K562 (cell line): ENCODE measurements around the gene OGFR. TPM values are rescaled to one million over a fixed set of nuclear protein-coding genes. Genes with fewer than 3 reads are reported as not detected.

Experiments used
- ATAC-seq: fragments of 200-7000 bp; cut with Tn5 transposase; 3 replicates; pipeline ENCODE4 v1.9.1; 2020; ENCODE audit warnings: moderate library complexity
- BruUV-seq: library from RNA; stranded (reverse); fragments of 400-500 nt; replicated peaks from 2 replicates; lab custom pipeline; 2021; lab: Mats Ljungman, UMichigan
- CTCF ChIA-PET: fragments of 300-600 bp; formaldehyde crosslinking; extraction: SDS; loops from one replicate; lab custom pipeline; 2021; ENCODE audit warnings: low intra/inter-chr PET ratio; lab: Yijun Ruan, JAX
- POLR2A ChIA-PET: fragments of 300-600, 350-650 bp; sonication (Branson Sonifier 250); formaldehyde crosslinking; extraction: SDS; loops from one replicate; lab custom pipeline; 2021; ENCODE audit warnings: antibody characterized with exemption, inconsistent platforms; lab: Yijun Ruan, JAX
- DNase-seq, 4 experiments: peaks; one replicate each; pipeline versions ENCODE4 v3.0.0 to v3.0.0-alpha.2; 2011 to 2018; ENCODE audit warnings: low spot score in 3 of 4, mixed read lengths in 3 of 4; ENCODE audit errors: extremely low read depth in 1 of 4
- FAIRE-seq: peaks from 2 replicates; lab custom pipeline; 2011; peaks lifted over from hg19 to GRCh38; lab: Jason Lieb, UNC
- H2AFZ ChIP-seq: 2 replicates; pipeline ENCODE4 v1.6.0; 2011; ENCODE audit warnings: low read depth, low read length, control low read depth, inconsistent platforms
- H3K27ac ChIP-seq: fragments of 200-600 bp; 3 replicates; pipeline ENCODE4 v1.8.0; 2011; ENCODE audit warnings: low read depth, mild to moderate bottlenecking, control low read depth, inconsistent platforms, low read length, moderate library complexity, mixed read lengths; ENCODE audit errors: extremely low read depth
- H3K27me3 ChIP-seq, 2 experiments: fragments of 300-600 bp in 1 of 2; 2 replicates in 1 of 2; 3 replicates in 1 of 2; pipeline versions ENCODE4 v1.6.0 to v1.8.0; 2011; ENCODE audit warnings: inconsistent platforms in 2 of 2, low read length in 2 of 2, mild to moderate bottlenecking in 1 of 2, mixed read lengths in 1 of 2, moderate library complexity in 1 of 2; ENCODE audit not compliant: control insufficient read depth in 2 of 2, insufficient read depth in 2 of 2
- H3K36me3 ChIP-seq: fragments of 300-600 bp; 3 replicates; pipeline ENCODE4 v1.8.0; 2011; ENCODE audit warnings: mild to moderate bottlenecking, low read length, inconsistent platforms; ENCODE audit not compliant: control insufficient read depth, insufficient read depth
- H3K4me1 ChIP-seq, 2 experiments: fragments of 200-600 bp in 1 of 2; replicated peaks in 1 of 2; 2 replicates in 1 of 2; 3 replicates in 1 of 2; pipeline versions ENCODE4 v1.5.1 to v1.8.0; 2011; ENCODE audit warnings: inconsistent platforms in 2 of 2, low read length in 2 of 2, mild to moderate bottlenecking in 1 of 2, mixed read lengths in 1 of 2, moderate library complexity in 1 of 2; ENCODE audit not compliant: control insufficient read depth in 2 of 2, insufficient read depth in 2 of 2
- H3K4me2 ChIP-seq: 2 replicates; pipeline ENCODE4 v1.6.1; 2011; ENCODE audit warnings: low read length, control low read depth, inconsistent platforms, mixed read lengths; ENCODE audit not compliant: insufficient read depth
- H3K4me3 ChIP-seq: fragments of 200-600 bp; sonication (generic), shearing (Covaris generic); 2 replicates; pipeline ENCODE4 v1.5.1; 2016; ENCODE audit warnings: control low read depth, inconsistent platforms
- H3K79me2 ChIP-seq: fragments of 200-600 bp; 3 replicates; pipeline ENCODE4 v1.8.0; 2011; ENCODE audit warnings: low read length, inconsistent platforms; ENCODE audit not compliant: control insufficient read depth, insufficient read depth
- H3K9ac ChIP-seq, 2 experiments: 2 replicates each; pipeline versions ENCODE4 v1.6.0 to v1.6.1; 2011; ENCODE audit warnings: low read depth in 2 of 2, low read length in 2 of 2, control low read depth in 1 of 2, inconsistent platforms in 1 of 2, mild to moderate bottlenecking in 1 of 2, mixed read lengths in 1 of 2; ENCODE audit not compliant: insufficient read depth in 1 of 2
- H3K9me1 ChIP-seq: one replicate; pipeline ENCODE4 v1.6.0; 2011; ENCODE audit warnings: inconsistent platforms, mild to moderate bottlenecking, low read length, moderate library complexity; ENCODE audit not compliant: control insufficient read depth, insufficient read depth
- H3K9me3 ChIP-seq: replicated peaks from 2 replicates; pipeline ENCODE4 v1.5.1; 2011; ENCODE audit warnings: low read depth, low read length, inconsistent platforms; ENCODE audit not compliant: control insufficient read depth, insufficient read depth
- H4K20me1 ChIP-seq: replicated peaks from 2 replicates; pipeline ENCODE4 v1.6.1; 2011; ENCODE audit warnings: low read length, inconsistent platforms, mixed read lengths; ENCODE audit not compliant: control insufficient read depth, insufficient read depth
- HDGF ChIP-seq: fragments of 450-650 bp; IDR thresholded peaks from 2 replicates; pipeline ENCODE4 v1.6.1; 2016
- YY1 ChIP-seq, 3 experiments: IDR thresholded peaks; 2 replicates each; pipeline ENCODE4 v1.6.1; 2011; ENCODE audit warnings: low read length in 2 of 3, mild to moderate bottlenecking in 2 of 3, moderate library complexity in 2 of 3, borderline replicate concordance in 1 of 3, control low read depth in 1 of 3, low read depth in 1 of 3; ENCODE audit not compliant: insufficient read depth in 3 of 3, insufficient replicate concordance in 2 of 3, control insufficient read depth in 1 of 3, insufficient read length in 1 of 3; ENCODE audit errors: extremely low read depth in 1 of 3
- ZNF431 ChIP-seq: sonication (generic); formaldehyde crosslinking; IDR thresholded peaks from 2 replicates; pipeline ENCODE4 v1.8.0; 2022; ENCODE audit warnings: mild to moderate bottlenecking, missing genetic modification reagents
- WGBS: fragments of 100-300 bp; shearing (Covaris generic); methylation state at CpG from one replicate; pipeline ENCODE4 v1.1.6; 2016; ENCODE audit warnings: low coverage, mixed read lengths; ENCODE audit not compliant: insufficient coverage; ENCODE audit errors: missing lambda C conversion rate; 5-methylcytosine and 5-hydroxymethylcytosine counted together
- in situ Hi-C: fragments of 300-500 bp; cut with MboI; formaldehyde crosslinking; loops from 4 replicates; pipeline ENCODE4 v1.15.0; 2018; ENCODE audit warnings: inconsistent platforms, mixed read lengths
- intact Hi-C: fragments of 100-400 bp; cut with micrococcal nuclease; formaldehyde crosslinking; loops from 2 replicates; pipeline ENCODE4 v1.14.2; 2022
- polyA plus RNA-seq, 8 experiments: library from polyadenylated mRNA; depleted of rRNA in 4 of 8; stranded (reverse) in 5 of 8; unstranded in 3 of 8; fragments of >200 nt; fragmentation: Nextera tagmentation in 2 of 8; fragmentation: Illumina TruSeq in 1 of 8; extraction: Ambion mirVana in 2 of 8; extraction: Trizol in 1 of 8; gene quantifications; 2 replicates each; pipeline versions ENCODE4 v1.2.1 to v1.2.3, GENCODE V29; 2011 to 2014; ENCODE audit warnings: inconsistent platforms in 1 of 8, missing spikeins in 1 of 8
- total RNA-seq, 7 experiments: library from RNA; depleted of rRNA in 6 of 7; stranded (reverse); fragments of >200 nt in 6 of 7; fragmentation: Illumina TruSeq in 2 of 7; extraction: Trizol in 2 of 7; gene quantifications; 2 replicates each; pipeline versions ENCODE4 v1.2.1 to v1.2.3, GENCODE V29; 2011 to 2021; ENCODE audit warnings: low replicate concordance in 1 of 7
- TF ChIP-seq, protein P1 (sequence below): fragments of 450-650 bp; IDR thresholded peaks from 2 replicates; pipeline ENCODE4 v1.6.1; 2016

OGFR gene
- total and polyA plus RNA-seq, 9 of the 15 experiments (the other 6 are each of a cell fraction or from before 2014, with no cell fraction given) = 0.39 to 56.3 (median 17.5) TPM

DNA sequence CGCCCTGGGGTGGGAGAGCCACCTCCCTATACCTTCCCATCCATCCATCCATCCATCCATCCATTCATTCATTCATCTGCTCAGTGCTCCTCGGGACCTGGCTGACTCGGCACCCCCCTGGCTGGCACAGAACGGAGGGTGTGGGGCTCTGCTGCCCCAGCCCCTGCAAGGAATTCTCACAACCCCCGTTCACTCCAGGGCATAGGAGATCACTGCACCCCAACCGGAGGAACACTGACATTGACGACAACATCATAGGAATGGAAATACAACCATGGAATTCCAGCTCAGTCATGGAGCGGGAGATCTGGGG lies 36.4 kb upstream of the OGFR start:
- ATAC-seq (no peak), FAIRE-seq (peak; percentile 35), DNase-seq (no peak)
- Histone ChIP-seq H3K9ac (peak overlapping the region in 1 of 2 experiments; percentile 52; a peak in 2 of 4 replicates), H3K27ac (no peak overlapping the region), H3K4me1 (peaks cover 0 to 46% of the 10 kb centered on the region in 2 experiments; a peak in 3 of 5 replicates), H3K9me1 (peaks cover 4% of the 10 kb centered on the region), H4K20me1 (peaks cover 19% of the 10 kb centered on the region), H3K9me3 (no peaks in the 10 kb centered on the region), H3K27me3 (peaks cover 0 to 18% of the 10 kb centered on the region in 2 experiments; a peak in 3 of 5 replicates), H3K4me3 (no peak overlapping the region)
- POLR2A ChIA-PET = interaction anchor here (0.5 to 1.5 kb wide), 2 partner anchors 18 to 265 kb away, joined by 3 to 4 read pairs; no protein-coding TSS in a partner anchor
- no TSS peak for BruUV-seq
- intact Hi-C loops = no loop called here
- TF ChIP-seq YY1 (IDR thresholded peaks at IDR 0.05; ENCODE audit: borderline replicate concordance in 1 of 3, control insufficient read depth in 1 of 3, extremely low read depth in 1 of 3, insufficient read depth in 3 of 3, insufficient read length in 1 of 3, insufficient replicate concordance in 2 of 3, low read depth in 1 of 3, low read length in 2 of 3) (no peak), ZNF431 (CRISPR knock-in tag) (no peak), HDGF (no peak)
- TF ChIP-seq, protein P1, sequence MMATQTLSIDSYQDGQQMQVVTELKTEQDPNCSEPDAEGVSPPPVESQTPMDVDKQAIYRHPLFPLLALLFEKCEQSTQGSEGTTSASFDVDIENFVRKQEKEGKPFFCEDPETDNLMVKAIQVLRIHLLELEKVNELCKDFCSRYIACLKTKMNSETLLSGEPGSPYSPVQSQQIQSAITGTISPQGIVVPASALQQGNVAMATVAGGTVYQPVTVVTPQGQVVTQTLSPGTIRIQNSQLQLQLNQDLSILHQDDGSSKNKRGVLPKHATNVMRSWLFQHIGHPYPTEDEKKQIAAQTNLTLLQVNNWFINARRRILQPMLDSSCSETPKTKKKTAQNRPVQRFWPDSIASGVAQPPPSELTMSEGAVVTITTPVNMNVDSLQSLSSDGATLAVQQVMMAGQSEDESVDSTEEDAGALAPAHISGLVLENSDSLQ = no peak
- TF ChIP-seq, all 486 proteins: peak for 0
- no peaks in the 10 kb centered on the region for H3K36me3 ChIP-seq
- no peak overlapping the region for H3K4me2 ChIP-seq
- in situ Hi-C loops = no loop called here
- H3K79me2 ChIP-seq = no peaks in the 10 kb centered on the region
- CTCF ChIA-PET = no interaction called here
- H2AFZ ChIP-seq = no peak overlapping the region
- WGBS = 33% methylated on average over 8 of the region's 8 CpGs
